PFSK-1 (cell line): ENCODE data around the gene MISP.

ENCODE experiments used
- FOXP2 ChIP-seq: optimal IDR thresholded peaks from 2 replicates; pipeline ENCODE3; 2011; ENCODE audit warnings: borderline replicate concordance, control low read depth, inconsistent platforms; ENCODE audit not compliant: insufficient read depth; ENCODE audit errors: extremely low read length, extremely low read depth
- POLR2AphosphoS5 ChIP-seq: IDR thresholded peaks from 2 replicates; pipeline ENCODE4 v1.6.1; 2012; ENCODE audit warnings: low read depth, mild to moderate bottlenecking, control low read depth, low read length, moderate library complexity
- SIN3A ChIP-seq: IDR thresholded peaks from 2 replicates; pipeline ENCODE4 v1.6.1; 2012; ENCODE audit warnings: mild to moderate bottlenecking, low read length, moderate library complexity, borderline replicate concordance; ENCODE audit not compliant: insufficient read depth
- TAF1 ChIP-seq: IDR thresholded peaks from 2 replicates; pipeline ENCODE4 v1.6.1; 2012; ENCODE audit warnings: low read length, control low read depth, borderline replicate concordance; ENCODE audit not compliant: insufficient read depth
- TF ChIP-seq, protein P1 (sequence below), 2 experiments: IDR thresholded peaks; 2 replicates each; pipeline versions ENCODE4 v1.6.1 to v1.8.0; 2011 to 2012; ENCODE audit warnings: low read depth in 2 of 2, low read length in 2 of 2, control low read depth in 1 of 2, inconsistent platforms in 1 of 2, mild to moderate bottlenecking in 1 of 2, moderate library complexity in 1 of 2; ENCODE audit not compliant: insufficient read depth in 1 of 2

Gene MISP

DNA sequence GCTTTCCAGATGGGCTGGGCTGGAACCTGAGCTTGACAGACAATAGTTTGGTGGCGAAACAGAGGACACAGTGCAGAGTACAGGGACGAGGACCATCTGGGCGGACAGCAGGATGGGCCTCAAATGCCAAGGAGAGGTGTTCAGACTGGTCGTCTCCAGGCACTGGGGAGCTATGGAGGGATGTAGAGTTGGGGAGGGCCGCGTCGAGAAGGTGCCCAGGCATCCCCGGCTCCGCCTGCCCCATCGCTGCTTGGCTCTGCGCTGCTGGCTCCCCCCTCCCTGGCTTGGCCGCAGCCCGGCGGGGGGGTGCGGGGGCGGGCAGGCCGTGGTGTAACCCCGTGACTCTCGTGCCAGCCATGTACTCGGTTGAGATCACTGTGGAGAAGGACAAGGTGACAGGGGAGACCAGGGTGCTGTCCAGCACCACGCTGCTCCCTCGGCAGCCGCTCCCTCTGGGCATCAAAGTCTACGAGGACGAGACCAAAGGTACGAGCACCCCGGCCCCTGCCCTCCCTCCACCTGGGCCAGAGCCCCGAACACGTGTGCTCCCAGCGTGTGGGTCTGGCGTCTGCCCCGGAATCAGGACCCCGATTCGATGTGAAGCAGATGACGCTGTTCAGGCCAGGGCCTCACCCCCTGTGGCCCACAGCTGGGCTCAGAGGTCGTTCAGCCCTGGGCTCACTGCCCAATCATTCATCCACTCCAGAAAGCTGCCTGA lies 10.8 kb upstream of the MISP start:
- no peak for TF ChIP-seq TAF1
- TF ChIP-seq FOXP2, result no peak
- TF ChIP-seq SIN3A, result no peak
- TF ChIP-seq, protein P1, sequence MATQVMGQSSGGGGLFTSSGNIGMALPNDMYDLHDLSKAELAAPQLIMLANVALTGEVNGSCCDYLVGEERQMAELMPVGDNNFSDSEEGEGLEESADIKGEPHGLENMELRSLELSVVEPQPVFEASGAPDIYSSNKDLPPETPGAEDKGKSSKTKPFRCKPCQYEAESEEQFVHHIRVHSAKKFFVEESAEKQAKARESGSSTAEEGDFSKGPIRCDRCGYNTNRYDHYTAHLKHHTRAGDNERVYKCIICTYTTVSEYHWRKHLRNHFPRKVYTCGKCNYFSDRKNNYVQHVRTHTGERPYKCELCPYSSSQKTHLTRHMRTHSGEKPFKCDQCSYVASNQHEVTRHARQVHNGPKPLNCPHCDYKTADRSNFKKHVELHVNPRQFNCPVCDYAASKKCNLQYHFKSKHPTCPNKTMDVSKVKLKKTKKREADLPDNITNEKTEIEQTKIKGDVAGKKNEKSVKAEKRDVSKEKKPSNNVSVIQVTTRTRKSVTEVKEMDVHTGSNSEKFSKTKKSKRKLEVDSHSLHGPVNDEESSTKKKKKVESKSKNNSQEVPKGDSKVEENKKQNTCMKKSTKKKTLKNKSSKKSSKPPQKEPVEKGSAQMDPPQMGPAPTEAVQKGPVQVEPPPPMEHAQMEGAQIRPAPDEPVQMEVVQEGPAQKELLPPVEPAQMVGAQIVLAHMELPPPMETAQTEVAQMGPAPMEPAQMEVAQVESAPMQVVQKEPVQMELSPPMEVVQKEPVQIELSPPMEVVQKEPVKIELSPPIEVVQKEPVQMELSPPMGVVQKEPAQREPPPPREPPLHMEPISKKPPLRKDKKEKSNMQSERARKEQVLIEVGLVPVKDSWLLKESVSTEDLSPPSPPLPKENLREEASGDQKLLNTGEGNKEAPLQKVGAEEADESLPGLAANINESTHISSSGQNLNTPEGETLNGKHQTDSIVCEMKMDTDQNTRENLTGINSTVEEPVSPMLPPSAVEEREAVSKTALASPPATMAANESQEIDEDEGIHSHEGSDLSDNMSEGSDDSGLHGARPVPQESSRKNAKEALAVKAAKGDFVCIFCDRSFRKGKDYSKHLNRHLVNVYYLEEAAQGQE (IDR thresholded peaks at IDR 0.05; ENCODE audit: insufficient read depth in 1 of 2, low read depth in 2 of 2, low read length in 2 of 2), result no peak
- TF ChIP-seq POLR2AphosphoS5, result no peak

DNA sequence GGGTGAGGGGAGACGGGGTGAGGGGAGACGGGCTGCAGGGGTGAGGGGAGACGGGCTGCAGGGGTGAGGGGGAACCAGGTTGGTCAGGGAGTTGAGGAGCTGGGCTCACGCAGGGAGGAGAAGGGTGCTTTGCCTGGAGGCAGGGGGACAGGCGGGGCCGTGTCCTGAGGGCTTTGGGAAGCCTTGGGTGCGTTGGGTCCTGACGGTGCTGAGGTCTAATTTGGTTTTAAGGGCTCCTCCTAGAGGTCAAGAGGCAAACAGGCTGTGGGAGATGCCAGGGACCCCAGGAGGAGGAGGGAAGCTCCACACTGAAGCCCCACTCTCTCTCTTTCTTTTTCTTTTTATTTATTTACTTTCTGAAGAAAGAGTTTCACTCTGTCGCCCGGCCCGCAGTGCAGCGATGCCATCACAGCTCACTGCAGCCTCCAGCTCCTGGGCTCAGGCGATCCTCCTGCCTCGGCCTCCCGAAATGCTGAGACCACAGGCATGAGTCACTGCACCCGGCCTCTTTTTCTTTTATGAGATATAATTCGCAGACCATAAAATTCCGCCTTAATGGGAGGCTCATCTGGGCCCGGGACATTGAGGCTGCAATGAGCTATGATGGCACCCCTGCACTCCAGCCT lies 9.3 kb upstream of the MISP start:
- no peak for TF ChIP-seq POLR2AphosphoS5
- no peak for TF ChIP-seq FOXP2
- no peak for TF ChIP-seq TAF1
- TF ChIP-seq, protein P1 (IDR thresholded peaks at IDR 0.05; ENCODE audit: insufficient read depth in 1 of 2, low read depth in 2 of 2, low read length in 2 of 2), result no peak
- no peak for TF ChIP-seq SIN3A

DNA sequence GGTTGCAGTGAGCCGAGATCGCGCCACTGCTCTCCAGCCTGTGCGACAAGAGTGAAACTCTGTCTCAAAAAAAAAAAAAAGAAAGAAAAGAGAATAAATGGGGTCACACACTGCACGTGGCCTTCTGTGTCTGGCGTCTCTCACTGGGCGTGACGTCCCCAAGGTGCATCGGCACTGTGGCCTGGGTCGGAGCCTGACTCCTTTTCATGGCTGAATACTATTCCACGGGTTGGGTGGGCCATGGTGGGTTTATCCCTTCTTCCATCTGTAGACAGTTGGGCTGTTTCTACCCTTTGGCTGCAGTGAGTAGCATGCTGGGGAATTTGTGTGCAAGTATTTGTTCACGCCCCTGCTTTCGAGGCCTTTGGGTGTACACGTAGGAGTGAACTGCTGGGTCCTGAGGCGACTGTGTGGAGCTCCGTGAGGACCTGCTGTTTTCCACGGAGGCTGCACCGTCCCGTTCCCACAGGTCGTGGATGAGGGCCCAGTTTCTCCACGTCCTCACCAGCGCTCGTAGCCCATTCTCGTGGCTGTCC lies 8.3 kb upstream of the MISP start:
- TF ChIP-seq POLR2AphosphoS5 (no peak), TAF1 (no peak), FOXP2 (no peak), SIN3A (no peak)
- TF ChIP-seq, protein P1 (IDR thresholded peaks at IDR 0.05; ENCODE audit: insufficient read depth in 1 of 2, low read depth in 2 of 2, low read length in 2 of 2), result no peak

DNA sequence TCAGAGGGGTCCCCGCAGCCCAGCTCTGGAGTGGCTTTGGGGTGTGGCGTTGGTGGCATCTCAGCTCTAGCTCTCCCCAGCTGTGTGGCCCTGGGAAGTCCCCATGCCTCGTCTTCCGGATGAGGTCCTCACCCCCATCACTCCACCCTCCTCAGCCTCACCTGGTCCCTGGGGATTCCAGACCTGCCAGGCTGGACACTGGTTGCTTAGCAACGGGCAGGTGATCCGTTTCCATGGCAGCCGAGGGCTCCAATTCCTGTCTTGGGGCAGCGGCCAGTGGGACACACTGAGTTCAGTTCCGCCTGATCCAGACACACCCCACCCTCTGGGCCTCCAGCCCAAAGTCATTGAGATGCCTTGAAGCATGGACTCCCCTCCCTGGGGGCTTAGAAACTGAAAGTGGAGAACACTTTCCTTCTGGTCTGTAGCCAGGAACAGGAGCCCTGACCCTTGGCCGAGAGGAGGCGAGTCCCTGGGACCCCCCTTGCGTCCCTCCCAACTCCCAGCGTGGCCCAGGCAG lies 7.7 kb upstream of the MISP start:
- no peak for TF ChIP-seq SIN3A
- TF ChIP-seq TAF1, result no peak
- TF ChIP-seq, protein P1 (IDR thresholded peaks at IDR 0.05; ENCODE audit: insufficient read depth in 1 of 2, low read depth in 2 of 2, low read length in 2 of 2), result no peak
- TF ChIP-seq POLR2AphosphoS5, result no peak
